ACC112 (cell line): ENCODE results near the gene SNX25.
"Not testable (repeated sequence)": the region's sequence is repeated elsewhere in the genome, so short reads cannot be mapped to it uniquely, and the experiment has no call there.

ENCODE experiments used
- H2AFZ ChIP-seq: fragments of 200-600 bp; sonication (generic); one replicate; pipeline ENCODE4 v1.6.0; 2017; ENCODE audit warnings: antibody characterized with exemption, low read length; ENCODE audit not compliant: unreplicated experiment
- H3K27ac ChIP-seq: fragments of 200-600 bp; sonication (generic); 2 replicates; pipeline ENCODE4 v1.5.1; 2014; ENCODE audit warnings: low read depth, mild to moderate bottlenecking, antibody characterized with exemption, low read length, moderate library complexity
- H3K27me3 ChIP-seq: fragments of 200-600 bp; sonication (generic); 2 replicates; pipeline ENCODE4 v1.6.1; 2014; ENCODE audit warnings: mild to moderate bottlenecking, antibody characterized with exemption, low read length, moderate library complexity, mixed read lengths; ENCODE audit not compliant: insufficient read depth
- H3K36me3 ChIP-seq: fragments of 200-600 bp; sonication (generic); 2 replicates; pipeline ENCODE4 v1.6.1; 2016; ENCODE audit warnings: mild to moderate bottlenecking, antibody characterized with exemption, low read length, moderate library complexity, mixed read lengths; ENCODE audit not compliant: insufficient read depth
- H3K4me1 ChIP-seq: fragments of 200-600 bp; sonication (generic); one replicate; pipeline ENCODE4 v1.6.1; 2016; ENCODE audit warnings: low read length, mixed read lengths; ENCODE audit not compliant: insufficient read depth, unreplicated experiment, control insufficient read depth
- H3K4me3 ChIP-seq: fragments of 200-600 bp; sonication (generic); 2 replicates; pipeline ENCODE4 v1.5.1; 2014; ENCODE audit warnings: mild to moderate bottlenecking, low read depth, low read length
- H3K79me2 ChIP-seq: fragments of 200-600 bp; sonication (generic); one replicate; pipeline ENCODE4 v1.6.0; 2016; ENCODE audit warnings: low read length; ENCODE audit not compliant: control insufficient read depth, unreplicated experiment, insufficient read depth

SNX25 gene

GRCh38 chr4:185229021-185229818 is 19.8 kb downstream of the SNX25 start:
- Histone ChIP-seq H3K27ac (no peak overlapping the region), H2AFZ (no peak overlapping the region), H3K27me3 (no peaks in the 10 kb centered on the region), H3K36me3 (no peaks in the 10 kb centered on the region), H3K4me3 (no peak overlapping the region), H3K4me1 (peaks cover 6% of the 10 kb centered on the region), H3K79me2 (peaks cover 56% of the 10 kb centered on the region)

- H3K4me3 ChIP-seq: no peak overlapping the region
- H3K79me2 ChIP-seq: peaks cover 49% of the 10 kb centered on the region
- H3K27me3 ChIP-seq: no peaks in the 10 kb centered on the region
- H3K36me3 ChIP-seq: no peaks in the 10 kb centered on the region
- peaks cover 22% of the 10 kb centered on the region for H3K4me1 ChIP-seq
- no peak overlapping the region for H3K27ac ChIP-seq
- no peak overlapping the region for H2AFZ ChIP-seq
Measured at GRCh38 chr4:185232370-185232769, 23.0 kb downstream of the SNX25 start.

GRCh38 chr4:185235119-185235842 is 25.9 kb downstream of the SNX25 start:
- Histone ChIP-seq H3K79me2 (peaks cover 33% of the 10 kb centered on the region), H3K27ac (no peak overlapping the region), H3K4me1 (peaks cover 33% of the 10 kb centered on the region), H3K27me3 (no peaks in the 10 kb centered on the region), H2AFZ (no peak overlapping the region), H3K4me3 (no peak overlapping the region), H3K36me3 (no peaks in the 10 kb centered on the region)

- H3K4me1 ChIP-seq: peaks cover 33% of the 10 kb centered on the region
- no peaks in the 10 kb centered on the region for H3K27me3 ChIP-seq
- no peak overlapping the region for H2AFZ ChIP-seq
- no peaks in the 10 kb centered on the region for H3K36me3 ChIP-seq
- no peak overlapping the region for H3K4me3 ChIP-seq
- H3K27ac ChIP-seq: no peak overlapping the region
- H3K79me2 ChIP-seq: peaks cover 28% of the 10 kb centered on the region
Measured at GRCh38 chr4:185235843-185236503, 26.6 kb downstream of the SNX25 start.

DNA sequence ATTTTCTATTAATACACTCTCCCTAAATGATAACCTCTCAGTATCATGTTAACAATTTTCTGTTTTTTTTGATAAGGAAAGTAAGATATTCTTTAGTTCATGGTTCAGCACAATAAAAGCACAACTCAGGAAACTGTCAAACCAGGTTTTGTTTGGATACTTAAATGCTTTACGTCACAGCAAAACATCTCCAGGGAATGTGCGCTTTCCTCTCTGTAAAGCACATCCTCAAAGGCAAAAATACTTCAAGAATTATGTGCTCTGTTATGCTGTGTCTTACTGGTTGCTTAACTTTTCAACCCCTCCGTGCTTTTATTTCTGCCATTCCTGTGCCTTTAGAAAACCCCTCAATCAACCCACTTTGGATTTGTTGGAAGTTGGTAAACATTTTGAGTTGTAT is 27.8 kb downstream of the SNX25 start:
- H3K36me3 ChIP-seq: 0 out of 2 replicates have a peak, but pooled peaks cover 5% of the 10 kb centered on the region
- peaks cover 25% of the 10 kb centered on the region for H3K79me2 ChIP-seq
- no peak overlapping the region for H2AFZ ChIP-seq
- peaks cover 32% of the 10 kb centered on the region for H3K4me1 ChIP-seq
- no peak overlapping the region for H3K27ac ChIP-seq
- no peak overlapping the region for H3K4me3 ChIP-seq
- no peaks in the 10 kb centered on the region for H3K27me3 ChIP-seq

DNA sequence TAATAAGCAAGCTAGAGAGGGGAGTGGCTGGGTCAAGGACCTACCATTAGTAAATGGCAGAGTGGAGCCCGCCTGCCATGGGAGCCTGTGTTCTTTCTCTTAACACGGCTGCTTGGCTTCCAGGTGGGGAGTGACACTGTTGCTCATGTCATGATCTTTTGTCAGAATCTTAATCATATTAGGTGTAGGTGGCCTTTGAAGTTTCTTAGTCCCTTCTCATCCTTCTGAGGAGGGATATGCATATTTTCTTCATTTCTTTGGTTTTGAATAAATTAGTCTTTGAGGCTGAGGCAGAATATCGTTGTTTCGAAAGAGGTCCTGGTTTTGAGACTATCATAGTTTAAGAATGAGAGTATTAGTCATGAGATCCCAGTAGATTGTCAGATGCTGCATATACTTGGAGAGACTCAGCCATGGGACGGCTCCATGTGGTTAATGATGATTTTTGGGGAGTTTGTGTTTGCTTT is 28.9 kb downstream of the SNX25 start:
- Histone ChIP-seq H3K27ac (peak overlapping the region; percentile 42; the same call in 1 of the 2 replicates), H2AFZ (no peak overlapping the region), H3K4me3 (no peak overlapping the region), H3K79me2 (peaks cover 25% of the 10 kb centered on the region), H3K36me3 (0 out of 2 replicates have a peak, but pooled peaks cover 5% of the 10 kb centered on the region), H3K4me1 (peaks cover 35% of the 10 kb centered on the region), H3K27me3 (no peaks in the 10 kb centered on the region)

GRCh38 chr4:185238750-185239149 is 29.4 kb downstream of the SNX25 start:
- Histone ChIP-seq H3K4me1 (peaks cover 35% of the 10 kb centered on the region), H3K27me3 (no peaks in the 10 kb centered on the region), H3K79me2 (peaks cover 29% of the 10 kb centered on the region), H3K36me3 (0 out of 2 replicates have a peak, but pooled peaks cover 5% of the 10 kb centered on the region), H3K4me3 (no peak overlapping the region), H3K27ac (no peak overlapping the region), H2AFZ (no peak overlapping the region)

DNA sequence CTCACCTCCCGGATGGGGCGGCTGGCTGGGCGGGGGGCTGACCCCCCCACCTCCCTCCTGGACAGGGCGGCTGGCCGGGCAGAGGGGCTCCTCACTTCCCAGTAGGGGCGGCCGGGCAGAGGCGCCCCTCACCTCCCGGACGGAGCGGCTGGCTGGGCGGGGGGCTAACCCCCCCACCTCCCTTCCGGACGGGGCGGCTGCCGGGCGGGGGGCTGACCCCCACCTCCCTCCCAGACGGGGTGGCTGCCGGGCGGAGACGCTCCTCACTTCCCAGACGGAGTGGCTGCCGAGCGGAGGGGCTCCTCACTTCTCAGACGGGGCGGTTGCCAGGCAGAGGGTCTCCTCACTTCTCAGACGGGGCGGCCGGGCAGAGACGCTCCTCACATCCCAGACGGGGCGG is 31.1 kb downstream of the SNX25 start:
- H3K4me3 ChIP-seq, H3K27me3 ChIP-seq, H2AFZ ChIP-seq, H3K36me3 ChIP-seq, H3K27ac ChIP-seq: not testable (repeated sequence)
- H3K79me2 ChIP-seq: peaks cover 36% of the 10 kb centered on the region
- H3K4me1 ChIP-seq: peaks cover 27% of the 10 kb centered on the region

- no peaks in the 10 kb centered on the region for H3K27me3 ChIP-seq
- 0 out of 2 replicates have a peak, but pooled peaks cover 5% of the 10 kb centered on the region for H3K36me3 ChIP-seq
- peaks cover 29% of the 10 kb centered on the region for H3K79me2 ChIP-seq
- H3K4me1 ChIP-seq: peaks cover 34% of the 10 kb centered on the region
- H2AFZ ChIP-seq: no peak overlapping the region
- no peak overlapping the region for H3K4me3 ChIP-seq
- H3K27ac ChIP-seq: peak overlapping the region; percentile 17
Measured at GRCh38 chr4:185242749-185243533, 33.5 kb downstream of the SNX25 start.

- Histone ChIP-seq H2AFZ (no peak overlapping the region), H3K27me3 (no peaks in the 10 kb centered on the region), H3K27ac (no peak overlapping the region), H3K4me1 (peaks cover 24% of the 10 kb centered on the region), H3K36me3 (peaks cover 8% of the 10 kb centered on the region; the same call in 1 of the 2 replicates), H3K79me2 (peaks cover 29% of the 10 kb centered on the region), H3K4me3 (no peak overlapping the region)
Measured at GRCh38 chr4:185243879-185244278, 34.5 kb downstream of the SNX25 start.
